NCI-H510A (cell line): ENCODE results near the gene RPS6KA4.
A peak's percentile ranks its signal among the peaks of the same experiment; 100 is the strongest.

Experiments used
- DNase-seq: peaks from one replicate; lab custom pipeline; 2025; lab: John Stamatoyannopoulos, UW

Gene RPS6KA4

DNA sequence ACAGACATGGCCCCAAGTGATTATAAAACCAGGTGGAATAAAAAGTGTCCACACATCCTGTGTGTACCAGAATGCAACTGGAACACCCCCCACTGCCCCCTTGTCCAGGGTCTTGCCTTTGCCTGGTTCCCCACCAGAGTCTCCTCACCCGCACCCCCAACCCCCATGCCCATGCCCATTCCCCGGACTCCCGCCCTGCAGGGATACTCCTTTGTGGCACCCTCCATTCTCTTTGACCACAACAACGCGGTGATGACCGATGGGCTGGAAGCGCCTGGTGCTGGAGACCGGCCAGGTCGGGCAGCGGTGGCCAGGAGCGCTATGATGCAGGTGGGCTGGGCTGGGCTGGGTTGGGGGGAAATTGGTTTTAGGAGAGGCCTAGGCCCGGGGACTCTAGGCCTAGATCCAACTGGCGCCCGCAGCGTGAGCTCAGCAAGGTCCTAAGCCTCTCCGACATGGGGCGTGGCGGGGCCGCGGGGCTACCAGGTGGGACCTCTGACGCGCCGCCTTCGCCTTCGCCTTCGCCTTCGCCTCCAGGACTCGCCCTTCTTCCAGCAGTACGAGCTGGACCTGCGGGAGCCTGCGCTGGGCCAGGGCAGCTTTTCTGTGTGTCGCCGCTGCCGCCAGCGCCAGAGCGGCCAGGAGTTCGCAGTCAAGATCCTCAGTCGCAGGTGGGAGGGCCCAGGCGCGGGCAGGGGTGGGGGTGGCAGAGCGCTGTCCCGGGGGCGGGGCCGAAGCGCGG lies 9.1 kb downstream of the RPS6KA4 start:
- no peak for DNase-seq

DNA sequence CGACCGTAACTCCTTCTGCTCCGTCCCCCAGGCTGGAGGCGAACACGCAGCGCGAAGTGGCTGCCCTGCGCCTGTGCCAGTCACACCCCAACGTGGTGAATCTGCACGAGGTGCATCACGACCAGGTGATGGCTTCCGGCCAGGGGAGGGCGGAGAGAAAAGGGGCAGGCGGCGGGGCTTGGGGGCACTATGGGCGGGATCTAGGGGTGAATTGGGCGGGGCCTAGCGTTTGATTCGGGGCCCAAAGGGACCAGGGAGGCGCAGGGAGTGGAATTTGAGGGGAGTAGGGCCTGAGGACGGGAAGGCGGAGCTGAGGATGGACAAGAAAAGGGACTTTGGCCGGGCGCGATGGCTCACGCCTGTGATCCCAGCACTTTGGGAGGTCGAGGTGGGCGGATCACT lies 9.7 kb downstream of the RPS6KA4 start:
- DNase-seq: no peak

DNA sequence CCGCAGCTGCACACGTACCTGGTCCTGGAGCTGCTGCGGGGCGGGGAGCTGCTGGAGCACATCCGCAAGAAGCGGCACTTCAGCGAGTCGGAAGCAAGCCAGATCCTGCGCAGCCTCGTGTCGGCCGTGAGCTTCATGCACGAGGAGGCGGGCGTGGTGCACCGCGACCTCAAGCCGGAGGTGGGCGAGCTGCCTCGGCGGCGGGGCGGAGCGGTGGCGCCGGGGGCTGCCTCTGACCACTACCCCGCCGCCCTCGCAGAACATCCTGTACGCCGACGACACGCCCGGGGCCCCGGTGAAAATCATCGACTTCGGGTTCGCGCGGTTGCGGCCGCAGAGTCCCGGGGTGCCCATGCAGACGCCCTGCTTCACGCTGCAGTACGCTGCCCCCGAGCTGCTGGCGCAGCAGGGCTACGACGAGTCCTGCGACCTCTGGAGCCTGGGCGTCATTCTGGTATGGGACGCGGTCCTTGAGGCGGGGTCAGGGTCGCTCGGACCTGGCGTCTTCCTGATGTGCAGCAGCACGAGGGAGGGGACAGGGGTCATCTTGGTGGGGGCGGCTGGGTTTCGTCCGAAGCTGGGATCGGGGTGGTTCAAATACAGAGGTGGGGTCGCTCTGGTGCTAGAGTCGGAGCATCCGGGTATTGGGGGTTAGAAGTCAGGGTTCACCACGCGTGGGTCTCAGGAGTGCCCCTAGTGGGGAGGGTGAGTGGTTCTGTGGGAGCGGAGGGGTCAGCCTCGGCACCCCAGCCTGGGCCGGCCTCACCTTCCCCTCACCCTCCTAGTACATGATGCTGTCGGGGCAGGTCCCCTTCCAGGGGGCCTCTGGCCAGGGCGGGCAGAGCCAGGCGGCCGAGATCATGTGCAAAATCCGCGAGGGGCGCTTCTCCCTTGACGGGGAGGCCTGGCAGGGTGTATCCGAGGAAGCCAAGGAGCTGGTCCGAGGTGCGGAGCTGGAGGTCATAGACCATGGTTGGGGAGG lies 10.8 kb downstream of the RPS6KA4 start:
- DNase-seq: no peak

DNA sequence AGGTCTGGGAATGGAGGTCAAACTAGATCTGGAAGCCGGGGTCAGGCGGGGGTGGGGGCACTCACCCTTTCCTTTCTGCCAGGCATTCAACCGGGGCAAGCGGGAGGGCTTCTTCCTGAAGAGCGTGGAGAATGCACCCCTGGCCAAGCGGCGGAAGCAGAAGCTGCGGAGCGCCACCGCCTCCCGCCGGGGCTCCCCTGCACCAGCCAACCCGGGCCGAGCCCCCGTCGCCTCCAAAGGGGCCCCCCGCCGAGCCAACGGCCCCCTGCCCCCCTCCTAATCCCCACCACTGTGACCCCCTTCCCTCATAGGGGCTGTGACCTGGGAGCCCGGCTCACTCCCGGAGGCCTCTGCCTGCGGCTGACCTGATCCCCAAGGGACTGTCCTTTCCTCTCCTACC lies 12.2 kb downstream of the RPS6KA4 start:
- DNase-seq: no peak

DNA sequence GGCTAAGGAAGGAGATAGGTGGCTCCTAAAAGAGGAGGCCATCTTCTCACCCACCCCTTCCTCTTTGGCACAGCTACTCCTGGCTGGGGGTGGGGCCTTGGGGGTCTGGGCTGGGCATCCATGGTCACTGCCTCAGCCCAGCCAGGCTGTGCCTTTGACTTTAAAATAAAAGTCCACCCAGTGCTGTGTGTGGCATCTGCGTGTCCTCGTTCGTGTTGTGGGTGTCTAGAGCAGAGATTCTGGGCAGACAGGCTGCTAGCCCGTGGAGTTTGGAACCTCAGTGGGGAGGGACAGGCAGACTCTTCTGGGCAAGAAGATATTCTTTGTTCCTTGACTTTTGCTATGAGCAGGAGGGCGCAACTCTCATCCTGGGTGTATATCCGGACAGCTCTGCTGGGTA lies 13.1 kb downstream of the RPS6KA4 start:
- no peak for DNase-seq

DNA sequence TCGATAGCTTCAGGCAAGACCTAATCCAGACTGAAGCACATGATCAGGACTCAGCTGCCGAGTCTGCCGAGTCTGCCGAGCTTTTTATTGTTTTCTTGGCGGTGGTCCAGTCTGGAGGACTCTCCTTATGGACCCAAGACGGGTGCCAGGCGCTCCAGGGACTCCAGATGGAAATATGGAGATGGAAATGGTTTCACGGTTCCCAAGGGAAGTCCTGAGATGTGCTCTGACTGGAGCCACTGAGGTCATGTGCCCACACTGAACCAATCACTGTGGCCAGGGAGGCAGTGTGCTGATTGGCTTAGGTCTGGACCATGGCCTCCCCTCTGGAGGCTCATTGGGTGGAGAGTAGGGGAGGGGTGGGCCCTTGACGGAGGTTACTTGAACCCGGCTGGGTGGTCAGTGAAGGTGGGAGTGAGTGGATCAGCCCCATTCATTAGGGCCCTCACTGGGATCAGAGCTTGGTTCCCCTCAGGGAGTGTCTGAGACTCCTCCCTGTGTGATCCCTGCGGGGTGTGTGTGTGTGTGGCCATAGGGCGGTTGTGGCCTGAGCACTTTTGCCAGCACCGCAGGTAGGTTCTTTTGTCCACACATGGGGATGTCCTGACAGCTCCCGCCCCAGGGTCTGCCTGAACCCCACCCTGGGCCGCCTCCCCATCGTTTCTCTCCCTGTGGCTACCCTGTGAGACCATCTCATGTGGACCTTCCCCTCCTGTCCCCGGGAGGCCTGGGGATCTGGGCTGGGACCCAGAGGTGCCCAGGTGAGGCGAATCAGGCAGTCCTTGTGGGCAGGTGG lies 14.0 kb downstream of the RPS6KA4 start:
- peak; percentile 90 for DNase-seq

DNA sequence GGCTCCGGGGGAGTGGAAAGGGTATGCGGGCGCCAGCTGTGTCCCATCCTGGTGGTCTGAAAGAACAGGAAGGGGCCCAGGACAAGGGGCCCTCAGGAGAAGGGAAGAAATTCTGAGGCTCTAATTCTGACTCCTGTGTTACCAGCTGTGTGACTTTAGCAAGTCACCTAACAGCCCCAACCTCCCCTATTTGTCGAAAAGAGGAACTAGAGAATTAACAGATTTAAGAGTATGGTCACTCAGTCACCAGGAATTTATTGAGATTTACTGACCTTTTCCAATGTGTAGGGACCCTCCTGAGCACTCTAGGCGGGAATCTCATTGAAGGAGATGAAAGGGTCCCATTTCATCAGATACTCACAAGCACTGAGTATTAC lies 14.6 kb downstream of the RPS6KA4 start:
- DNase-seq: no peak

DNA sequence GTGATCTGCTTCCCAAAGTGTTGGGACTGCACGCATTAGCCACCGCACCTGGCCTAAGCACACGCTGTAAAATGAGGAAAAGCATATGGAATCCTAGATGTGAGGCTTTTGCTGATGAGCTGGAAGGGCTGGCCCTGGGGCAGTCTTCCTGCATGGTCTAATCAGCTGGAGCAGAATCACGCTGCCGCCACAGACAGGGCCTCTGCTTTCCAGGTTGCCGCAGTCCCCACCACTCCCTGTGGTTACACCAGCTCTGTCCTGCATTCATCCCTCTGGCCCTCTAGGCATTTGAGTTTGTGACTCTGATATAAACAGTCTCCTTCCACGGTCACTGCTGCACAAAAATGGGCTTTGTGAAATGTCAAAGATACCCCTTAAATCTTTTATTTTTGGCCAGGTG lies 17.1 kb downstream of the RPS6KA4 start:
- DNase-seq: no peak

DNA sequence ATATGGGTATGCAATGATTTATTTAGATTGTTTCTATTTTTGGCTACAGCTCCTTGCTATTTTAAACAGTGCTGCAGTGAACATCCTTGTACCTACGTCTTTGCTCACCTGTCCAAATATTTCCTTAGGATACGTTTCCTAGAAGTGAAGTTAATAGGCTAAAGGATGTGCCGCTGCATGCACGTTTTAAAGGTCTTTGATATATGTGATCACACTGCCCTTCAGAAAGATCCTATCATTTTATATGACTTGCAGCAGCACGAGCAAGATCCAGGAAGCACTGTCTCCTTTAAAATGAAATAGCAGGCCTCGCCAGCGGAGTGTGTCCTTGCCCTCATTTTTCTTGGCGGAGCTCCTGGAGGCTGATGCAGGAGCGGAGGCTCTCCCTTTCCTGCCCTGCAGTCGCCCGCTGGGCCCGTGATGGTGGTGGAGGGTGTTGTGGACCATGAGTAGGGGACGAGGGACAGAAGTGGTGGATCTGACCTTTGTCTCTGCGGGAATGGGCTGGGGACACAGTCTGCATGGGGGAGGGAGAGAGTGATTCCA lies 19.4 kb downstream of the RPS6KA4 start:
- DNase-seq: no peak

DNA sequence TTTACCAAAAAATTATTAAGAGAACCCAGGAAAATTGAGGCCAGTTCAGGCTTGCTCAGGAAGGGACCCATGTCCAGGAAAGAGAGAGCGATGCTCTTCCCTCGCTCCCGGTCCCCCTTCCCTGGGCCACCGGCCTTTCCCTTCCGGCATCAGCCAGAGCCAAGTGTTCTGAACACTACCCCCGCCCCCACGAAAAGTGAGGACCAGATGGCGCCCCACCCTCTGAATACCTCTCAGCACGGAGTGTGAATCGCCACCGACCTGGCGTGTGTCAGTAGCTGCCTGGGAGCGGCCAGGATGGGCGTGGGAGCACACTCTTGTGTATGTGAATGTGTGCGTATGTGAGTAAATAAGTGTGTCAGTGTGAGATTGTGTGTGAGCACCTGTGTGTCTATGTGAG lies 20.2 kb downstream of the RPS6KA4 start:
- DNase-seq: no peak

DNA sequence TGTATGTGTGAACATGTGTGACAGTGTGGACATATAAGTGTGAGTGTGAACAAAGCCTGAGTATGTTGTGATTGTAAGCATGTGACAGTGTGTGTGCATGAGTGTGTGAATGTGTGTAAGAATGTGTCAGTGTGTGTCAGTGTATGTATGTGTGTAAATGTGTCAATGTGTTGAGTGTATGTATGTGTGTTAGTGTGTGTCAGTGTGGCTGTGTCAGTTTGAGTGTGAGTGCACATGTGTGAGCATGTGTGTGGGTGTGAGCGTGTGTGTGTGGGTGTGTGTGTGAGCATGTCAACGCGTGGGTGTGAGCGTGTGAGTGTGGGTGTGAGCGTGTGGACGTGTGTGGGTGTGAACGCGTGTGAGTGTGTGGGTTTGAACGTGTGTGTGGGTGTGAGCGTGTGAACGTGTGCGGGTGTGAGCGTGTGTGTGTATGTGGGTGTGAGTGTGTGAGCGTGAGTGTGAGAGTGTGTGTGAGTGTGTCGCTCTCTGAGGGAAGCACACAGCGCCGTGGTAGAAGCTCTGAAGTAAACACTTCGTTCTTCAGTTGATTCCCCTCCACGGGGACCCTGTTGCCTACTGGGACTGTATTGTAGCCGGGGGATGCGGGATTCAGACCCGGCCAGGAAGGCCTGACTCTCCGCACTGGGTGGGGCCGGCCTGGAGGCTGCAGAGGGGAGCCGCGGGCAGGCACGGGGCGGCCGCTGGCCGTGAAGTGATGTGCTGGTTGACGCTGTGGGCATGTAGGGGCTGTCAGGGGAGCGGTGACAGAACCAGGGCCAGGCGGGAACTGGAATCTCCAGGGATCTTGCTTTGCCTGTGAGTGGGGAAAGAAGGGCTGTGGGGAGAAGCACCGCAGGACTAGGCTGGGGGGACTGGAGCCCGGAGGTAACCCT lies 21.1 kb downstream of the RPS6KA4 start:
- DNase-seq: no peak

DNA sequence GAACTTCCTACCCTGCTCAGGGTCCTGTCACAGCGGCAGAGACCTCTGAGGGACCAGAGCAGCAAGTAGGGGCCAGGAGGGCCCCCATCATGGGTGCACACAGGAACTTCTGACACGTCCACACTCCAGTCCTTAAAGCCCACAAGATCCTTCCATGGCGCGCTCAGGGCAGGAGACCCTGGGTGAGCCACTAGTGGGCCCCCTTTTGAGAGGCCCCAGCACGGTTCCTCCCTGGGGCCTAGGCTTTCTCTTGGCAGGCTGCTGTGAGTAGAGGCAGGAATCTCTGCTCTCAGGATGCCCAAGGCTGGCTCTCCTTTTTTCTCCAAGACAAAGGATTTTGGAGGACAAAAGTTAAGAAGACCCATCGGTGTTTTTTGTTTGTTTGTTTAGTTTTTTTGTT lies 22.4 kb downstream of the RPS6KA4 start:
- DNase-seq: no peak

DNA sequence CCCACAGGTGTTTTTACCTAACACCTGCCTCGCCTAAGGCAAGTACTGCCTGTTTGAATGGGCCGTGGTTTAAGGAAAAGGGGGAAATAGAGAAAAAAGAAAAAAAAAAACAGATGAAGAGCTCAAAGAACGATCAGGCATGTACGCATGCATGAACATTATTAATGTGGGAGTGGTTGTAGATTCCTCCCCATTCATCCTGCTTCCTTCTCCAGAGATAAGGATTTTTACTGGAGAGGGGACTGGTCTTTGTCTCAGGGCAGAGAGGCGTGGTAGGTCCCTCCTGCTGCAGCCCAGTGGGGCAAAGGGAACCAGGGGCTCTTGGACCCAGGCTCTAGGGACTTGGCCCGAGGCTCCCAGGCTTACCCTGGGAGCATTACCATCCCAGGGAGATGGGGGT lies 23.1 kb downstream of the RPS6KA4 start:
- DNase-seq: no peak

DNA sequence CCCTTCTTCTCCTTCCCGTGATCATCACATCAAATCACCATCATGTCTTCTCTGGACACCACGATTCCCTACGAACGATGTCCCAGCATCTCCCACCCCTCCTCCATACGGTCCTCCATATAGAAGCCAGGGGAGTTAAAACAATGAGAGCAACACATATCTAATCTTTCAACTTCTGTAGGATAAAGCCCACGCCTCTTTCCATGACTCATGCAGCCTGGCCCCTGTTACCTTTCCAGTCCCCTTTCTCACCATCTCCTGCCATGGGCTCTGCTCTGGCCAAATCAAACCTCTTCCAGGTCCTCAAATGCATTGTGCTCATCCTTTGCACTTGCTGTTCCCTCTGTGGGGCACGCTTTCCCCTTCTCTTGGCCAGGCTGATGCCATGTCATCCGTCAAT lies 23.6 kb downstream of the RPS6KA4 start:
- no peak for DNase-seq

DNA sequence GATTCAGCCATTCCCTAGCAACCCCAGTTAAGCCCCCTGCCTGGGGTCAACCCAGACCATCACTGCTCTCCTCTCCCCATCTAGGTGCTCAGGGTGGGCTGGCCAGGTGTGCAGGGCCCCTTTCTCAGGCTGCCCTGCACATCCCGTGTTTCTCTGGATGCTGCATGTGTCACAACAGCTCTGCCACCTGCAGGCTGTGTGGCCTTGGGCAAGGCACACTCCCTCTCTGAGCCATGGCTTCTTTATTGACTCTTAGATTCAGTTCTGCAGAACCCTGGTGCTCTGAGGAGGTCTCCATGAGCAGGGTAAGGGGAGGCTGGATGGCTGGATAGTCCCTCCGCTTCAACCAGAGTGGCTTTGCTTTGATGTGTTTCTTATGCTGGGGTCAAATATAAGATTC lies 24.6 kb downstream of the RPS6KA4 start:
- no peak for DNase-seq

DNA sequence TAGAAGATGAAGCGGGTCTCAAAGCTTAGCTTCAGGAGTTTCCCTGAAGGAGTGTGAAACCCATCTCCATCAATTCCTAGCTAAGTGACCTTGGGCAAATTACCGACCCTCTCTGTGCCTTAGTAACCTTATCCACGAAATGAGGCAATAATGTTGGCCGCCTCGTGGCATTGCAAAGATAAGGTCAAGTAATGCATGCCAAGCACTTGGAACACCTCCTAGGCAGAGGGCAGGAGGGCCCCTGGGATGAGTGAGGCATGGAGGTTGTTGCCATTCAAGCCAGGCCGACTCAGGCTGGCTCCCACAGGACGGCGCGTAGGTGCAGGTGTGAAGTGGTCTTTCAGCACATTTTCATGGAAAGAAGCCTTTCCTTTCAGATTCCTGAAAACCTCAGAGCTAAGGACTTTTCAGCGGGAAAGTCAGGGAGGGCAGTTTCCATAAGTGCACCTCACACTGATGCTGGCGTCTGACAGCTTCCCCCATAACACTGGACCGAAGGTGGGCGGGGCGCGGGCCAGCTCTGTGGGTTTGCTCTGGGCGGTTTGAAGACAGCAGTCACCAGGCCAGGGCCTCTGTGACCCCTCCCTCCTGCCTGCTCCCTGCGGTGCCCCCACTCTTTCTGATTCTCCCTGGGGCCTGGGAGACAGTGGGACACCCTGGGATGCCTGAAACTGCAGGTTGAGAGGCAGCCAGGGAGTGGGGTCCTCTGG lies 25.2 kb downstream of the RPS6KA4 start:
- DNase-seq: no peak

DNA sequence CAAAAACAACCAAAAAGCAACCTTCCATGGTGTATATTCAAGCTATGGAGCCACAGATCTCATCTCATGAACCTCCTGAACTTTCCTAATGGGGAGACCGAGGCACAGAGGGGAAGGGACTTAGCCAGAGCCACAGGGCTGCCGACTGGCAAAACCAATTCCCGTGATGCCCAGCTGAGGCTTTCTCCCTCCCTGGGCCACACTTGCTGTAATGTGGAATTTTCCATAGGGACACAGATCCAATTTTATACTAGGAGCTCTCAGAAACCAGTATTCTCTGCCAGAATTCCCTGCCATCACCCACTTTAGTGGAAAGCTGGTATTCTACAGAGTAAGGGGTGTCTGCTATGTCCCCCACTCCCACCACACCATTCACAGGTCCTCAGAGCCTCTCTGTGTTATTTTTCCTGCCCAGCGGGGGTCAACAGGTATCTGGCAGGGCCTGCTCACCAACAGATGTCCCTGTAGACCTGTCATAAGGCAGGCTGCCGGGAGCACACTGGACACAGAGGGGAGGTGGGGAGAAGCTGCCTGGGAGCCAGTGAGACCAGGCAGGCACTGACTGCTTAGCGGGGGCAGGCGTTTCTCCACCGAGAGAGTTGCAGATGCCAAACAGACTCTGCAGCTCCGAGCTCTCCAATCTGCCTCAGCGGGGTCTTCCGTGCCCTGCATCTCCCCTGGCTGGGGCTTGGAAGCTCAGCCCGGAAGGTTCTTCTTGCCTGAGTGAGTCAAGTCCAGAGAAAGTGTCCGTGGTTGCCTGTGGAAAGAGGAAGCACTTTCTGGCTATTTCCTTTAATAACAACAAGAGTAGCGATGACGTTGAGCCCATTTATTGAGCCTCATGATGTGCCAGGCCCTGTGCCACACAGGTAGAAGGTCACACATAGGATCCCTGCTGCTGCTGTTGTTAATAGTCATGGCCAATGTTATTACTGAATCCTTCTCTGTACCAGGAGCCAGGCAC lies 26.3 kb downstream of the RPS6KA4 start:
- DNase-seq: no peak

DNA sequence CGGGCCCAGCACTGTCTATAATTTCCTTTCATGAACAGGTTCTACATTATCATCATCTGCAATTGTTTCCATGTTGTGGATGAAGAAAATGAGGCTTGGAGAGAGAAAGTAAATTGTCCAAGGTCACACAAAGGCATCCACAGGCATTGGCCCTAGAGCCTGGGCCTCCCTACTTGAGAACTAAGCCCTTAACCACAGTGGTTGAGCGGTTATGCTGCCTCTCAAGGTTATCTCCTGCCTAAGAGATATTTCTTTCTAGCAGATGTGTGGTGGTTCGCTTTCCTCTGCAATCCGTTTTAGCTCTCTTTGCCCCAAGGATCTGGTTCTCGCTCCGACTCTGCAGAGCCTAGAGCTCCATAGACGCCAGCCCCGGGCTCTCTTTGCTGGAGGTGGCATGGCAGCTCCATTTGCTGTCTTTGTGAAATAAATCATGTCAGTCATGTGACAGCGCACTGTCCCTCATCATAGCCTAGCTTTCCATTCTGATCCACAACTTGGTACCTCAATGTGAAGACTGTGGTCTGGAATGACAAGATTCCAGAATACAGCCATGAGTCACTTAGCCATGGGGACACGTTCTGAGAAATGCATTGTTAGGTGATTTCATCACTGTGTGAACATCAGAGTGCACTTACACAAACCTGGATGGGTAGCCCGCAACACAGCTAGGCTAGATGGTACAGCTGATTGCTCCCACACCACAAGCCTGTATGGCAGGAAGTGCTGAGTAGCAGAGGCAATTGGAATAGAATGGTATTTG lies 27.2 kb downstream of the RPS6KA4 start:
- DNase-seq: no peak

DNA sequence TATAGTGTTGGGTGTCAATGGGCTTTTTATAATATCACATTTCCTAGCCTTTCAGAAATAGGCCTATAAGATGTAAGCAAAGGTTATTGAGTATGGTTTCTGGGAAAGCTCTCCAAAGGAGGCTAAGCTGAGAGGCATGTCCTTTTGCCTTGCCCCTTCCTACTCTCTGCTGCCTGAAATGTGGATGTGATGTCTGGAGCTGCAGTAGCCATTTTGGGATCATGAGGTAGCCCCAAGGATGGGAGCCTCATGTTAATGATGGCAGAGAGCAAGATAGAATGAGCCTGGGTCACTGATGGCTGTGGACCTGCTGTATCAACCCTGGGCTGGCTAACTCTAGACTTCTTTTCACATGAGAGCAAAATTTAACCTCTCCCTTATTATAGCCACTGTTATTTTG lies 29.0 kb downstream of the RPS6KA4 start:
- DNase-seq: no peak
